BJ (cell line): Measurements from ENCODE around the gene LMBRD1. TPM values are rescaled to one million over a fixed set of nuclear protein-coding genes. Genes with fewer than 3 reads are reported as not detected.

Experiments
- CTCF ChIA-PET: fragments of 350-600 bp; formaldehyde crosslinking; extraction: SDS; loops from one replicate; lab custom pipeline; 2021; ENCODE audit warnings: antibody characterized with exemption, inconsistent platforms; lab: Yijun Ruan, JAX
- POLR2A ChIA-PET: fragments of 300-600 bp; sonication (Branson Sonifier 250); formaldehyde crosslinking; extraction: SDS; loops from one replicate; lab custom pipeline; 2021; ENCODE audit warnings: antibody characterized with exemption; lab: Charles Lee
- DNase-seq: peaks from one replicate; pipeline ENCODE4 v3.0.0-alpha.2; 2011; ENCODE audit warnings: low read depth
- H3K27me3 ChIP-seq: 2 replicates; pipeline ENCODE4 v1.6.0; 2011; ENCODE audit warnings: low read length; ENCODE audit not compliant: control insufficient read depth, insufficient read depth
- H3K36me3 ChIP-seq: 2 replicates; pipeline ENCODE4 v1.5.1; 2011; ENCODE audit warnings: low read length; ENCODE audit not compliant: control insufficient read depth, insufficient read depth
- H3K4me3 ChIP-seq: 2 replicates; pipeline ENCODE4 v1.5.1; 2011; ENCODE audit warnings: low read depth, mild to moderate bottlenecking, control low read depth, low read length
- polyA plus RNA-seq: library from polyadenylated mRNA; depleted of rRNA; stranded (reverse); fragments of >200 nt; gene quantifications from 2 replicates; pipeline ENCODE4 v1.2.3, GENCODE V29; 2011
- TF ChIP-seq, protein P1 (sequence below): IDR thresholded peaks from 2 replicates; pipeline ENCODE4 v1.5.1; 2011; ENCODE audit warnings: low read depth, mild to moderate bottlenecking, control low read depth, inconsistent platforms, low read length, moderate library complexity; ENCODE audit not compliant: insufficient read depth

The LMBRD1 gene
- polyA plus RNA-seq, 1 experiment, result 9.0 TPM

DNA sequence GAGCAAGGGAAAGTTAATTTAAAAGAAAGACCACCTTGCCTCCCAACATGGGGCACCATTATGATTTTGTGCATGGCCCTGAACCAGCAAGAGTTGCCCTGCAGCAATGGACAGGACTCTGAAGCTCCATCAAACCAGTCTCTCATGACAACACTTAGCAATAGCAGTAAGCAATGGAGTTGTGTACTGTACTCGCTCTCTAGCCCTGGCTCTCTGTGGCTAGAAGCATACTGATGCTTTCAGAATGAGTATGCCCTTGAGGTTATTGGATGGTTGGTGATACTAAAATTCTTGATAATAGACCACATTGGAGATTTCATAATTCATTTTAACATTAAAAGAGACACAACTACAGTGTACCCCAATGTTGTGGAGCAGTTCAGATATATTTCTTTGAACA lies 23.2 kb upstream of the LMBRD1 start:
- Histone ChIP-seq H3K27me3 (no peaks in the 10 kb centered on the region), H3K36me3 (no peaks in the 10 kb centered on the region), H3K4me3 (no peak overlapping the region)
- DNase-seq, result no peak
- CTCF ChIA-PET, result interaction anchor here (1.9 kb wide), 1 partner anchor 15 kb away, joined by 7 read pairs; no protein-coding TSS in a partner anchor
- TF ChIP-seq, protein P1, sequence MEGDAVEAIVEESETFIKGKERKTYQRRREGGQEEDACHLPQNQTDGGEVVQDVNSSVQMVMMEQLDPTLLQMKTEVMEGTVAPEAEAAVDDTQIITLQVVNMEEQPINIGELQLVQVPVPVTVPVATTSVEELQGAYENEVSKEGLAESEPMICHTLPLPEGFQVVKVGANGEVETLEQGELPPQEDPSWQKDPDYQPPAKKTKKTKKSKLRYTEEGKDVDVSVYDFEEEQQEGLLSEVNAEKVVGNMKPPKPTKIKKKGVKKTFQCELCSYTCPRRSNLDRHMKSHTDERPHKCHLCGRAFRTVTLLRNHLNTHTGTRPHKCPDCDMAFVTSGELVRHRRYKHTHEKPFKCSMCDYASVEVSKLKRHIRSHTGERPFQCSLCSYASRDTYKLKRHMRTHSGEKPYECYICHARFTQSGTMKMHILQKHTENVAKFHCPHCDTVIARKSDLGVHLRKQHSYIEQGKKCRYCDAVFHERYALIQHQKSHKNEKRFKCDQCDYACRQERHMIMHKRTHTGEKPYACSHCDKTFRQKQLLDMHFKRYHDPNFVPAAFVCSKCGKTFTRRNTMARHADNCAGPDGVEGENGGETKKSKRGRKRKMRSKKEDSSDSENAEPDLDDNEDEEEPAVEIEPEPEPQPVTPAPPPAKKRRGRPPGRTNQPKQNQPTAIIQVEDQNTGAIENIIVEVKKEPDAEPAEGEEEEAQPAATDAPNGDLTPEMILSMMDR, result no peak
- POLR2A ChIA-PET, result no interaction called here

DNA sequence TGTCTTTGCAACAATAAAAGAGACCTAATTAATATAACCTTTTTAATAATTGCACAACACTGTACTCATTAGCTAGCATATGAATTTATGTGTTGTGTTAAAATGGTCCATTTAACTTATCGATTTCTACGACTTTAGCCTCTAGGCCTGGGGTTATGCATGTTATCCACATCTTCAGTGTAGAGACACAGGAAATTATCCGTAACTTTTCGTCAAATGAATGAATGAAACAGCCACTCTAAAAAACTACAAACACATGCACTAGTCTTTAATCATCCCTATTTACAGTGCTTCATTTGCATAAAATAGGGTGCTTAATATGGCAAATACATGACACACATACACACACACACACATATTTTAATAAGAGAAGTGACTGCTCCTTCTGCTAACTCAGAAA lies 22.3 kb upstream of the LMBRD1 start:
- Histone ChIP-seq H3K36me3 (no peaks in the 10 kb centered on the region), H3K4me3 (no peak overlapping the region), H3K27me3 (no peaks in the 10 kb centered on the region)
- TF ChIP-seq, protein P1, result no peak
- DNase-seq, result no peak
- POLR2A ChIA-PET, result no interaction called here
- CTCF ChIA-PET, result interaction anchor here (0.6 to 1.9 kb wide), 2 partner anchors 16 to 21 kb away, joined by 3 to 7 read pairs; no protein-coding TSS in a partner anchor

DNA sequence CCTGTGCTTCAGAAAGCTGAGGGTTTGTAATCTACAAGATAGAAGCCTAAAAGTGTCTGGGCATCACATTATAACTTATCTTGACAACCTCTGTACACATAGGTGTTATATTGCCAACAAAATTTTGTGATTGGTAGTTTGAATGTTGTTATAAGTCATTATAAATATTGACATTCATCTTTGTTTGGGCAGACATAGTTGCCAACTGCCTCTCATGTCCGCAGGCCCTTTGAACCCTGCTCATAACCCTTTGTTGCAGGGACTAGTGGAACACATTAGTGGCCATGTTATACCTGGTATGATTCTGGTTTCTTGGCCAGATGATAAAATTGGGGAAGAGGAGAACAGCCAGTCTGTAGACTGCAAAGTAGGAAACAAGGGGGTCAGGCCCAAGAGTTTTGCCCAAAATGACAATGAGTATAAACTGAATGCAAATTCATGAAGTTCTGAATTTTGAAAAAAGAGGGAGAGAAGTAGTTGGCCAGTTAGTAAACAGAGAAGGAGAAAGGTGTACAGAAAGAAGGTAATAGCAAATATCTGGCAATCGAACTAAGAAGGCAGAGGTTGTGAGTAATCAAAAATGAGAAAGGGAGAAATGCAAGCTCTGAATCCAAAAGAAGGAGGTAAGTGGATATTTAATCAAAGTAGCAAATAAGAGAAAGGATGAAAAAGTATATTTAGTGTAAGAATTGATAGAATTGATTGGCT lies 21.6 kb upstream of the LMBRD1 start:
- no peaks in the 10 kb centered on the region for H3K36me3 ChIP-seq
- no peak overlapping the region for H3K4me3 ChIP-seq
- TF ChIP-seq, protein P1, result no peak
- H3K27me3 ChIP-seq, result no peaks in the 10 kb centered on the region
- ChIA-PET POLR2A (no interaction called here), CTCF (interaction anchor here (1.9 kb wide), 1 partner anchor 17 kb away, joined by 7 read pairs; no protein-coding TSS in a partner anchor)
- DNase-seq, result no peak

DNA sequence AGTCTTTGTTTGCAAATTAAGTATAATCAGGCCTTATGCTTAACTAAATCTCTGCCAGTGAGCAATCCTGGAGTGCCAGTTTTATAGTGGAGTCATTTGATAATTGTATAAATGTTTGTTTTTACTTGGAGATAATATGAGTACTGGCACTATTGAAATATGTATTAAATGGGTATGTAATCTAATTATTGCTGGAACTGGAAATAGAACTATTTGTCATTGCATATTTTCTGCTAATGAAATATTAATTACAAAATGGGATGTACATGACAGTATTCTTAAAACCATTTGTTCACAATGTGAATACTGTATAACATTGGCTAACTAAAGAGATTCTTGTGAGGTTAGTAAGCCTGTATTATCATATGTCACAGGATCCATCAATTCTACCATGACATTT lies 20.5 kb upstream of the LMBRD1 start:
- no peak overlapping the region for H3K4me3 ChIP-seq
- DNase-seq, result no peak
- ChIA-PET POLR2A (no interaction called here), CTCF (no interaction called here)
- no peaks in the 10 kb centered on the region for H3K36me3 ChIP-seq
- no peaks in the 10 kb centered on the region for H3K27me3 ChIP-seq
- TF ChIP-seq, protein P1, result no peak

DNA sequence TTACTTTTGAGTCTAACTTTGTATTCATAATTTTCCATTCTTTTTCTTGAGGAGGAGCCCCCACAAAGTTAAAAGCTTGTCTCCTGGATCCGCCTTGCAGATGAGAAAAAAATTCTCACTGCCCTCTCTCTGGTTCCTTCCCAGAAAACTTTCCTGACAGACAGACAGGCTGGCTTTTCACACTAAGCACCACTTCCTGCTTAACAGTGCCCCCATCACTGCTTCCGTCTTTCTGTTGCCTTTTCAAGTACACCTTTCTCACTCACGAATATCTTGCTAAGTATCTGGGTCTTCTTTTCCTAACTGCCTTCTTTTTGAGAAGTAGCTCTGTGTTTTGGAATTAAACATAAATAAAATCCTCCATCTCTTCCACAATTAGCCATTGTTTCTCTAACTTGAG lies 19.8 kb upstream of the LMBRD1 start:
- Histone ChIP-seq H3K36me3 (no peaks in the 10 kb centered on the region), H3K27me3 (no peaks in the 10 kb centered on the region), H3K4me3 (no peak overlapping the region)
- ChIA-PET POLR2A (no interaction called here), CTCF (interaction anchor here (1.1 kb wide), 1 partner anchor 20 kb away, joined by 3 read pairs; the partner anchor contains the start of gene LMBRD1)
- no peak for DNase-seq
- TF ChIP-seq, protein P1, result no peak
